BJ (cell line): ENCODE measurements around the gene ESPNL. TPM values are rescaled to one million over a fixed set of nuclear protein-coding genes. Genes with fewer than 3 reads are reported as not detected.

Experiments
- CTCF ChIA-PET: fragments of 350-600 bp; formaldehyde crosslinking; extraction: SDS; loops from one replicate; lab custom pipeline; 2021; ENCODE audit warnings: antibody characterized with exemption, inconsistent platforms; lab: Yijun Ruan, JAX
- POLR2A ChIA-PET: fragments of 300-600 bp; sonication (Branson Sonifier 250); formaldehyde crosslinking; extraction: SDS; loops from one replicate; lab custom pipeline; 2021; ENCODE audit warnings: antibody characterized with exemption; lab: Charles Lee
- DNase-seq: peaks from one replicate; pipeline ENCODE4 v3.0.0-alpha.2; 2011; ENCODE audit warnings: low read depth
- H3K27me3 ChIP-seq: 2 replicates; pipeline ENCODE4 v1.6.0; 2011; ENCODE audit warnings: low read length; ENCODE audit not compliant: control insufficient read depth, insufficient read depth
- H3K36me3 ChIP-seq: 2 replicates; pipeline ENCODE4 v1.5.1; 2011; ENCODE audit warnings: low read length; ENCODE audit not compliant: control insufficient read depth, insufficient read depth
- H3K4me3 ChIP-seq: 2 replicates; pipeline ENCODE4 v1.5.1; 2011; ENCODE audit warnings: low read depth, mild to moderate bottlenecking, control low read depth, low read length
- CTCF ChIP-seq: IDR thresholded peaks from 2 replicates; pipeline ENCODE4 v1.5.1; 2011; ENCODE audit warnings: low read depth, mild to moderate bottlenecking, control low read depth, inconsistent platforms, low read length, moderate library complexity; ENCODE audit not compliant: insufficient read depth
- polyA plus RNA-seq: library from polyadenylated mRNA; depleted of rRNA; stranded (reverse); fragments of >200 nt; gene quantifications from 2 replicates; pipeline ENCODE4 v1.2.3, GENCODE V29; 2011

ESPNL gene
- polyA plus RNA-seq, 1 experiment = 2.1 TPM

- Histone ChIP-seq H3K36me3 (peaks cover 6% of the 10 kb centered on the region), H3K27me3 (peaks cover 5% of the 10 kb centered on the region; the same call in 1 of the 2 replicates), H3K4me3 (no peak overlapping the region)
- DNase-seq = no peak
- TF ChIP-seq CTCF = no peak
- CTCF ChIA-PET = interaction anchor here (1.1 kb wide), 1 partner anchor 98 kb away, joined by 3 read pairs; no protein-coding TSS in a partner anchor
- POLR2A ChIA-PET = no interaction called here
Observed at GRCh38 chr2:238162251-238162845, 62.2 kb downstream of the ESPNL start.

GRCh38 chr2:238162846-238163441 is 62.8 kb downstream of the ESPNL start:
- CTCF ChIA-PET = no interaction called here
- POLR2A ChIA-PET = no interaction called here

GRCh38 chr2:238163481-238164198 is 63.5 kb downstream of the ESPNL start:
- no peak for TF ChIP-seq CTCF
- Histone ChIP-seq H3K4me3 (no peak overlapping the region; the same call in 1 of the 2 replicates), H3K36me3 (peaks cover 8% of the 10 kb centered on the region), H3K27me3 (peaks cover 5% of the 10 kb centered on the region; the same call in 1 of the 2 replicates)
- CTCF ChIA-PET = no interaction called here
- no peak for DNase-seq
- POLR2A ChIA-PET = no interaction called here

More at GRCh38 chr2:238162846-238163441, 62.8 kb downstream of the ESPNL start:
- no peak for DNase-seq
- peaks cover 5% of the 10 kb centered on the region; the same call in 1 of the 2 replicates for H3K27me3 ChIP-seq
- peaks cover 6% of the 10 kb centered on the region for H3K36me3 ChIP-seq
- no peak for TF ChIP-seq CTCF
- H3K4me3 ChIP-seq = no peak overlapping the region

GRCh38 chr2:238164906-238165287 is 64.8 kb downstream of the ESPNL start:
- Histone ChIP-seq H3K27me3 (peaks cover 5% of the 10 kb centered on the region; the same call in 1 of the 2 replicates), H3K36me3 (peaks cover 8% of the 10 kb centered on the region), H3K4me3 (no peak overlapping the region)
- DNase-seq = no peak
- ChIA-PET POLR2A (no interaction called here), CTCF (interaction anchor here (0.8 to 1.3 kb wide), 2 partner anchors 10 to 91 kb away, joined by 3 read pairs; no protein-coding TSS in a partner anchor)
- TF ChIP-seq CTCF = no peak
